ENCODE results near the gene KIF21B. TPM values are rescaled to one million over a fixed set of nuclear protein-coding genes. Genes with fewer than 3 reads are reported as not detected.

Gene KIF21B
- total RNA-seq, 1 donor from 2014 or later = 2.6 TPM

- no peak for DNase-seq (ENCODE audit: low spot score)
- no peaks in the 10 kb centered on the region for H3K36me3 Mint-ChIP-seq (ENCODE audit: low read depth)
- H3K9me3 Mint-ChIP-seq (ENCODE audit: low read depth) = no peaks in the 10 kb centered on the region
- no peak overlapping the region for H3K4me3 Mint-ChIP-seq (ENCODE audit: unreplicated experiment)
- TF ChIP-seq CTCF (IDR thresholded peaks at IDR 0.05) = no peak
- H3K27me3 Mint-ChIP-seq (ENCODE audit: low read depth) = no peaks in the 10 kb centered on the region
- H3K27ac Mint-ChIP-seq (ENCODE audit: unreplicated experiment) = peak overlapping the region; percentile 3
- peaks cover 30% of the 10 kb centered on the region for H3K4me1 Mint-ChIP-seq (ENCODE audit: low read depth)
Measured at GRCh38 chr1:200923601-200924000, 99.9 kb downstream of the KIF21B start.

- H3K27me3 Mint-ChIP-seq (ENCODE audit: low read depth) = no peaks in the 10 kb centered on the region
- H3K4me1 Mint-ChIP-seq (ENCODE audit: low read depth) = peaks cover 31% of the 10 kb centered on the region
- no peak overlapping the region for H3K4me3 Mint-ChIP-seq (ENCODE audit: unreplicated experiment)
- TF ChIP-seq CTCF (IDR thresholded peaks at IDR 0.05) = no peak
- H3K36me3 Mint-ChIP-seq (ENCODE audit: low read depth) = no peaks in the 10 kb centered on the region
- H3K9me3 Mint-ChIP-seq (ENCODE audit: low read depth) = no peaks in the 10 kb centered on the region
- no peak overlapping the region for H3K27ac Mint-ChIP-seq (ENCODE audit: unreplicated experiment)
- DNase-seq (ENCODE audit: low spot score) = no peak
Measured at GRCh38 chr1:200922406-200922805, 101.1 kb downstream of the KIF21B start.

GRCh38 chr1:200921571-200922110, 101.9 kb downstream of the KIF21B start:
- Mint-ChIP-seq H3K27ac (ENCODE audit: unreplicated experiment) (no peak overlapping the region), H3K36me3 (ENCODE audit: low read depth) (no peaks in the 10 kb centered on the region), H3K4me3 (ENCODE audit: unreplicated experiment) (no peak overlapping the region), H3K9me3 (ENCODE audit: low read depth) (no peaks in the 10 kb centered on the region), H3K27me3 (ENCODE audit: low read depth) (no peaks in the 10 kb centered on the region), H3K4me1 (ENCODE audit: low read depth) (peaks cover 34% of the 10 kb centered on the region)
- DNase-seq (ENCODE audit: low spot score) = peak; percentile 49
- TF ChIP-seq CTCF (IDR thresholded peaks at IDR 0.05) = no peak

Other genes starting within 250 kb of the KIF21B start
- not detected in 3 replicates for gene GPR25, start 150.7 kb downstream of the KIF21B start, total RNA-seq
- gene INAVA, start 128.8 kb downstream of the KIF21B start, total RNA-seq = 3.8 to 6.8 TPM (median 5.0 TPM) in 3 replicates
- 0.07 to 0.46 TPM (median 0.40 TPM) in 3 replicates for gene CACNA1S, start 88.7 kb upstream of the KIF21B start, total RNA-seq
- gene ASCL5, start 103.5 kb upstream of the KIF21B start, total RNA-seq = 0.19 TPM in 1 of 3 replicates, not detected in the others
- 56.9 to 57.3 TPM (median 57.2 TPM) in 3 replicates for gene TMEM9, start 130.8 kb upstream of the KIF21B start, total RNA-seq
- 0.24 to 1.9 TPM (median 1.6 TPM) in 3 replicates for gene IGFN1, start 167.1 kb upstream of the KIF21B start, total RNA-seq

Measured in chondrocyte (in vitro differentiated cells).